Right lung (tissue), 10 donors: ENCODE measurements around the gene DAB2. TPM values are rescaled to one million over a fixed set of nuclear protein-coding genes. Genes with fewer than 3 reads are reported as not detected.
A peak's percentile ranks its signal among the peaks of the same experiment; 100 is the strongest.

Source experiments
- DNase-seq, 2 donors: peaks; one replicate each; pipeline ENCODE4 v3.0.0-alpha.2; 2013
- long read RNA-seq, 8 donors: transcript quantifications; one replicate each; lab custom pipeline, GENCODE V29; 2026
- polyA plus RNA-seq, 5 donors: library from polyadenylated mRNA; unstranded; fragments of 120-200 nt; gene quantifications; one replicate each; pipeline versions ENCODE4 v1.2.1 to v1.2.3, GENCODE V29; 2013; ENCODE audit warnings: inconsistent platforms in 1 of 5, low replicate concordance in 1 of 5; ENCODE audit not compliant: insufficient read length in 5 of 5, insufficient read depth in 1 of 5

DAB2 gene
- 100 to 1,000 TPM in 3 of 5 donors, 10 to 100 TPM in 2; 91.9 to 148 (median 101) TPM for polyA plus RNA-seq
- long read RNA-seq, donor 1, full-length matches to known transcripts, result 7 of 57 reads
- long read RNA-seq, donor 1, partial matches to known transcripts, result 50 of 57 reads
- long read RNA-seq, donor 1, other reads (novel, unspliced or antisense), result 0 of 57 reads
- long read RNA-seq, donor 2, full-length matches to known transcripts, result 4 of 13 reads
- long read RNA-seq, donor 2, partial matches to known transcripts, result 9 of 13 reads
- long read RNA-seq, donor 2, other reads (novel, unspliced or antisense), result 0 of 13 reads
- long read RNA-seq, donor 3, full-length matches to known transcripts, result 2 of 26 reads
- long read RNA-seq, donor 3, partial matches to known transcripts, result 24 of 26 reads
- long read RNA-seq, donor 3, other reads (novel, unspliced or antisense), result 0 of 26 reads
- long read RNA-seq, donor 4, partial matches to known transcripts, result 26 of 26 reads
- long read RNA-seq, donor 4, other reads (novel, unspliced or antisense), result 0 of 26 reads
- long read RNA-seq, donor 5, full-length matches to known transcripts, result 3 of 99 reads
- long read RNA-seq, donor 5, partial matches to known transcripts, result 96 of 99 reads
- long read RNA-seq, donor 5, other reads (novel, unspliced or antisense), result 0 of 99 reads
- long read RNA-seq, donor 6, full-length matches to known transcripts, result 7 of 51 reads
- long read RNA-seq, donor 6, partial matches to known transcripts, result 44 of 51 reads
- long read RNA-seq, donor 6, other reads (novel, unspliced or antisense), result 0 of 51 reads
- long read RNA-seq, donor 7, full-length matches to known transcripts, result 11 of 35 reads
- long read RNA-seq, donor 7, partial matches to known transcripts, result 24 of 35 reads
- long read RNA-seq, donor 7, other reads (novel, unspliced or antisense), result 0 of 35 reads
- long read RNA-seq, donor 8, full-length matches to known transcripts, result 1 of 6 reads
- long read RNA-seq, donor 8, partial matches to known transcripts, result 5 of 6 reads
- long read RNA-seq, donor 8, other reads (novel, unspliced or antisense), result 0 of 6 reads

DNA sequence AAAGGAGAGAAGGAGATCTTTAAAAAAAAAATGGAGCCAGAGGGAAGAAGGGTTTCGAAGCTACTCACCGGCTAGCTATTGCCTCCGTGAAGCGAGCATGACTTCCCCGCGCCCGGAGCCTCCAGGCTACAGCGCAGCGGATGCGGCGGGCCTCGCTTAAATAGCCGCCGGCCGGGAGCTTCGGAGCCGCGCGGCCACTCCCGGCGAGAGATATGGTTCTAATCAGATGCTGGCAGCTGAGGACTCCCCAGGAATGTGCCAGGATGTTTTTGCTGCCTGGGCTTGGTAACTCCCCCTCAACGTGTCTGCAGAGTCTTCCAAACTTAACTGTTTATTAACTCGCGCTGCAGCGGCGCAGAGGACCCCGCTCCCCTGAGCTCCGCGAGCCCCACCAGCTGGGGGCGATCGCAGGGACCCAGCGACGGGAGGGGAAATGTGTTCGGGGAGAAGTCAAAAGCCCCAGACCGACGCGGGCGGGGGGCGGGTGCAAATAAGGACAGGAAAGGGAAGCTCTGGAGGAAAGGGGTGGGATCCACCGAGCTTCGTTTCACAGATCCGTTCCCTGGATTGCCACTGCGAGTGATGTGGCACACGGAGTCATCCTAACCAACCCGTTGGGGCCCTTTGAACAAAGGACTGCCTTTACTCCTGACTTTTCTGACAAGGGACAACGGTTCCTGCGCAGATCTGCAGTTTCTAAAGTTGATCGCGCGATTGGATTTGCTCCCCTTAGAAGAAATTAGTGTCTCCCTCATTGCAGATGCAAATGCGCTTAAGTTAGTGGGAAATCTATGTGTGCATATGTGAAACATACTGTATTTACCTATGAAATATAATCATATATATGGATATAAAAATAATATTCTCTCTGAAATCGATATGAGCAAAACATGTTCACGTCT lies at the start of gene DAB2:
Gene DAB2 (minus strand): TSS at position 245 of the 902 bp plus-strand sequence. CDS start 30,660 bp downstream, outside the sequence.
- peak; percentile 86 to 90 for DNase-seq

DNA sequence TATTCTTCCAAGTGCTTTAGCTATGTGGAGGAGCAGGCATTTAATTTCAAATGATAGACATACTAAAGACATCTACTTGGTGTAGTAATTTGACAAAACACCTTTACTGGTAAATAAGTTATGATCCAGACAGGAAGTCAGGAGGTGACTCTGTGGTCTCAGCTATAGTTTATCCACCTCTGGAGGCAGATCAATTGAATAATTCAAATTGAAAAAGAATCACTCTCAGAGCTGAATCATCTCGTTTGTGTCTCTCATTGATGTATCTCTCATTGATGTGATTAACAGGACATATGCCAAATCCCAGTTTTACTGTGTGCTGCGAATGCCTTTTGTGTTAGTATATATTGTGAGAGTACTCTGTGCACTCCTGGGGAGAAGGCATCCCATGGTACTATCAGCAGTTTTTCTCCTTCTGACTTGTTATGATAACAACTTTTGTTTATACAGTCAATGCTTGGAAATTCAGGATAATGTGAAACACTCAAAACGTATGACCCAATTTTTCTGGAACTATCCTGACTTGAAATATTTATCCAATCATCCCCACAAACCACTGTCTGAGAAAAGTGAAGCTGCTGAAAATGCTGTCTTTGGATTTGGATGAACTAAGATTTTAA lies 48.5 kb upstream of the DAB2 start:
- DNase-seq, result no peak

DNA sequence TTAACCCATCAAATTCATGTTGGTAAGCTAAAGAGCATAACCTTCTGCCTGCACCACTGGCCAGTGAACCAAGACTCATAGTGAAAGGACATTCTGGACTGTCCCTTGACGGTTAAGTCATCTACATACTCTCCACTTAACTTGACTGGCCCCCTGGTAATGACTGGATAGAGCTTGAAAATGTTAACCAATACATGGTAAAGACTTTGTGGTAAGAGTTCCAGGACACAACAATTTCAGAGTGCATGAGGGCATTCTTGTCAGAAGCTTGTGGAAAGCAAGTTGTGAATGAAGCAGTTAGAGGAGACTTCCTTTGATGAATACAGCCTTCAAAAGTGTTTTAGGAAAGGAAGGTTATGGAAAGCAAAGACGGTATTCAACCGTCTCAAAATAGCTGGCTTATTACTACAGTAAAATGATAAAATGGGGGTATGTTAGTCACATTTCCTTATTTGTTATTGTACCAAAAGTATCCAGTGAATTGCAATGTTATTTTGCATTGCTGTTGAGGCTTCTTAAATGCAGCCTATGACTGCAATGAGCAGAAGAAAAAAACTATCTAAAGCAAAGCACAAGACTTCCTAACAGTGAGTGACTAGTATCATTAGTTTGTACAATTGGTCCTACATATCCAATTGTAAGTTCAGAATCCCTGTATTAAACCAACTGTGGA lies 47.2 kb upstream of the DAB2 start:
- no peak for DNase-seq

DNA sequence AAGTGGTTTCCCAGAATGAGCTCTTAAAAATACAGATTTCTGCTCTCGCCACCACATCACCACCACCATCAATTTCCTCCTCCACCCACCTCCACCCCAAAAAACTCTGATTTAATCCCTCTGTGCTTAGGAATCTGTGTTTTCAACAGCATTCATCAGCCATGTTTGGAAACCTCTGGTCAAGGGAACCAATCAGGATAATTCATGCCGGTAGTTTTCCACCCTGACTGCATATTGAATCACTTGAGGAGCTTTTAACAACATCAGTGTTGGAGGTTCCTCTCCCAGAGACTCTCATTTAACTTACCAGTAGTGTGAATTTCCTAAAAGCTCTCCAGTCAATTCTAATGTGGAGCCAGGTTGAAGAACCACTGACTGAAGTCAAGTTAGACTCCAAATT lies 46.0 kb upstream of the DAB2 start:
- no peak for DNase-seq

DNA sequence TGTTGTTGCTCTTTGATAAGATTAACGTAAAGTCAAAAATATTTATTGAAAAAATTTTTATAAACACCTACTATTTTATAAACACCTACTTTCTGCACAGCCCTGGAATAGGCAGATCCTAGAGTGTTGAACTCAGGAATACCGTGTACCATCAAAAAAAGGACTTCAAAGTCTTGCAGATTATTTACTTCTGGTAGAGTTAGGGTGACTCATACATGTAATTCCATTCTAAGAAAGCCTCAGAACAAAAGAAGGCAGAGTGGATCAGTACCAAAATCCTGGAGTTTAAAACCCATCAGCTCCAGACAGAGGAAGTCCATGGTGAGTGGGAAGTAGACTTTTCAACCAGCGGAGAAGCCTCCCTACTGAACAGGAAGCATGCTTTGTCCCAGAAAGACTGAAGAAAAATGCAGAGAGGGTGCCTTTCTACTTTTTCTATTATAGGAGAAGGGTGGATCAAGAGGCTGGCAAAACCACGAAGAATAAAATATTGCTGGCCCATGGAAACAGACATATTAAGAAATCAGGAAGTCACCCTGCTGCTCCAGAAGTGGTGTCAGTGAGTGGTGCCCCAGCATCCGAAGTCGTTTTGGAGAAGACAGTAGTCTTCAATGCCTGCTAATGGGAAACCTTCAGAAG lies 45.1 kb upstream of the DAB2 start:
- no peak for DNase-seq

DNA sequence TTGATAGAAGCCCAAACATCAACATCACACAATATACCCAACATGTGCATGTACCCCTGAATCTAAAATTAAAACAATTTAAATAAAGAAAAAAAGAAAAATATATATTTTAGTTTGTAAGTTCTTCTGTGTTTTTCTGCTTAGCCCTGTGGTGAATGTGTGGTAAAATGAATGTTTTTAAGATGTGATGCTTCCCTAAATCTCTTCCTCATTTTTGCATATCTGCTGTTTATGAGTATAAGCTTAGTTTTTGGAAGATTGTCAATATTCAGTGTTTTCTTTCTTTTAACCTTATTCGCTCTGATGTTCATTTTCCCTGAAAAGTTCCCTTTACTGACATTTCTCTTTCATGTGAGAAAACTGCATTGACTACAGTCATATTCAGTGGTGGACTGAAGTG lies 44.4 kb upstream of the DAB2 start:
- no peak for DNase-seq

DNA sequence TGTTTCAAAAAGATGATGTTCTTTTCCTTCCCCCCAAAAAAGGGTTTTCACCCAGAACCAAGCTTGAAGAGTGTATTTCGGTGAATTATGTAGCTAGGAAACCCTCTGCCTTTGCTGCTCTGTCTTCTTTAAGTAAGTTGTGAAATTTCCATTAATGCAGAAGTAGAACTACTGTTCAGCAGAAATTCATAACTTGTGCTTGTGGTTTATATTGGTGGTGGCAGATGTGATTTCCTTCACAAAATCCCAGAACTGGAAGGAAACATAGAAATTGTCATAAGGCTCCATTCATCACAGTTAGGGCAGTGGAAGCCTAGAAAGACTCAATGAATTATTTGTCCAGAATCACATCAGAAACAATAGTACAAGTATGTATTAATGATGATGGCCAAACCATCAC lies 42.1 kb upstream of the DAB2 start:
- no peak for DNase-seq

DNA sequence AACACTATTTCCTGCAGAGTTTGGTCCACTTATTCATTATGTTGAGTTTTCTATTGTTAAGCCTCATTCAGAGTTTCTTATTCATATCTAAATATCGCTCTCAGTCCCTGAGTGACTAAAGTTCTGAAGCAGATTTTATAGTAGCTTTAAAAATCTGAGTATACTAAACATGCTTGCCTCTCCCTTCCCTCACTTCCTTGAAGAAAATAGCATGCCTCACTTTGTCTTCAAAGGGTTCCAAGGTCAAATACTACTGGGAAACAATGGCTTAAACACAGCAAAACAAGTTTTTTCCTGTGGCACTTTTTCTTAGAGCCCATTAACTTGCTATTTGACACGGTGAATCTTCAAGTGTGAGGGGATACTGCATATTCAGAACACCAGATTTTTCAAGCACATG lies 41.1 kb upstream of the DAB2 start:
- DNase-seq, result no peak

DNA sequence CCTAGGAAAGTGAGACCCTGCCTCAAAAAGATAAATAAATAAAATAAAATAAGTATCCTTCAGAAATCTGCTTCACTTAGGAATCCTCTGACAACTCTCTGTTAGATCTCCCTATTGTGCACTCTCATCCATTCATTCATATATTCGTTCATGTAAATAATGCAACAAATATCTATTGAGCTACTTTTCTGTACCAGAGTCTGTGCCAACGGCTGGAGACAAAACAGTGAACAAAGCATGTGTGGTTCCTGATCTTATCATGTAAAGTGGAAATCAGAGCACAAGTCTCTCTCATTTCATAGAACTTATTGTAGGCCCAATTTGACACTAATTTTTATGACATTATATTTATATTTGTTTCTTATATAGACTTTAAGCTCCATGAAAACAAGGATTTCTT lies 40.3 kb upstream of the DAB2 start:
- DNase-seq, result no peak

DNA sequence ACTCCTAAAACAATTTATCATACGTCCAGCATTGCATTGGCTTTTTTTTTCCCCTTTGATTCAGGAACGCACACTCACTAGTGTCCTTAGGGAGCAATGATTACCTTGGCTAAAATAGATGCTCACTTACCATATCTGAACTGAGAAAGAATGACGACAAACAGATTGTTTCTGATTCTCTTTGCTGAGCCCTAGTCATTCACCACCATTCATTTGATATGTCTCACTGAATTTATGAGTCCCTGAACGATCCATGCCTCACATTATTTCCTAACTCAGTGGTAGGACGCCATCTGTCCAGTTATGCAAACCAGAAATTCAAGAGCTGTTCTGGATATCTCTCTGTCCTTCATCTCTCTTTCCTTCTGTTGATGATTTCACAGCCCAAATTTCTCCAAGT lies 39.3 kb upstream of the DAB2 start:
- DNase-seq, result no peak

DNA sequence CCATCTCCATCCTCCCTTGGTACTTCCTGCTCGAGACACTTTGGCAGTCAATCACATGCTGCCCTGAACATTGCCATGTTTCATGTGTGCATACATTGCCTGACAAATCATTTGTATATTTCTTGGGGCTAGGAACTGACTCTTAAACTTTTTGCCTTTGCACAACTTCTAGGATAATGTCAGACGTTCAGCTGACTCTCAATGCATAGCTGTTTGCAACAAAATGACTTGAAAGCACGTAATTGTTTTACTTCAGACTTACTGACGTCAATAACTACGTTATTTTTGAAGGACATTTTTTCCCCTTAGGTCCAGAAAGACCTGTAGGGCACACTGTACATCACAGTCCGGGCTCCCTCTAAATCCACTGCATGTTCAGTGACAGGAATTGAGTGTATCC lies 37.4 kb upstream of the DAB2 start:
- DNase-seq, result no peak

DNA sequence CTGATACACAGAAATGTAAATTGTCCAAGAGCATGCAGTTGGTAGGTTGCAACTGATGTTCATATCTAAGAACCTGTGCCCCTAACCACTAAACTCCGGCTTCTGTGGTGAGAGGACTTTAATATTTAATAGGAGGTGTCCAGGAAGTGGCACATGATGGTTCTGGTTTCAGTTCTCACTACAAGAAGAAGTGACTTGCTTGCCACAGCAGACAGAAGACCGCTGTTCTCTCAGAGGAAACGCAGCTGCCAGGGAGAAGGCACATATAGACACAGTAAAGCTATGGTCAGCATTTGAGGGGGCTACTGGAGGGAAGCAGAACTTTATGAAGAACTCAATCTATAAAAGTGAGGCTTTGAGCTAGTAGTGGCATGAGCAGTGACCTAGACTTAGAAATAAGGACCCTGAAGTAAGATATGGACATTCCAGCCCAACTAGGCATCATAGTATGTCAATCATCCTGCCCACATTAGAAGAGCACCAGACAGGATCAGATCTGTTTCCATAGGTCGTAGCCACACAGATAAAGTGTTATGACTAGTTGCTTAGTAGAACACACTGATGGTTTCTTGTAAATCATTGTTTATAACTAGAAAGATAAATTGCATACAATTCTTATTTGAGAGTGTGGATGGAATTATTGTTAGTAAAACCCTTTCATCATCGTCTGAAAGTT lies 36.4 kb upstream of the DAB2 start:
- no peak for DNase-seq

DNA sequence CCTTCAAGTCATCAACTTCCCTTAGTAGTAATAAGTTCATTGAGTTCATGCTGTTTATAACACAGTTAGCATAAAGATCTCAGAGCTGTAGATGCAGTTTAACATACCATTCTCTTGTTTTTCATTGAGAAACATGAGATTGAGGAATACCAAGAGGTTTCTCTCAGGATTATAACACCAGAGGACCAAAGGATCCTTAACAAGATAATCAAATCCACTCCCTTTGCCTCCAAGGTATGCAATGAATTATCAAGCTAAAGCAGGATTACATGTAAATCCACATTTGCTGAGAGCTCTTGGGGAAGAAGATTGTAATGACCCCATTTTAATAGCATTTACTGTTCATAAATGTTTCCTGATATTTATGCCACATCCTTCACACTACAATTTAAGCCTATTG lies 35.1 kb upstream of the DAB2 start:
- no peak for DNase-seq

DNA sequence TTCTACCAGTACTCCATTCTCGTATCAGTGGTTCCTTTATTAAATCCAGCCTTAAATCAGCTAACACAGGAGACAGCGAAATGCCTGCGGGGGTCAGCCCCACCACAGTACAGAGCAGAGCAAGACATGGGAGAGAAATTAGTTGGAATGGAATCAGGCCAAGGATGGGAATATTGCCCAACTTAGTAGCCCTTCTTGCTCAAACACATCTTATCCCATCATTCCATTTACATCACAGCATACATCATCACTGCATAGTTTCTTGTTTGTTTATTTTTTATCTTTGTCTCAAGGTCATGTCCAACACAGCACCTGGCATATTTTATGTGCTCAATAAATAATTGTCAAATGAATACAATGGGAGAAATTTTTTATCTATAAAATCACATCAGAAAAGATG lies 34.3 kb upstream of the DAB2 start:
- peak in 1 of 2 donors; percentile 46 for DNase-seq

DNA sequence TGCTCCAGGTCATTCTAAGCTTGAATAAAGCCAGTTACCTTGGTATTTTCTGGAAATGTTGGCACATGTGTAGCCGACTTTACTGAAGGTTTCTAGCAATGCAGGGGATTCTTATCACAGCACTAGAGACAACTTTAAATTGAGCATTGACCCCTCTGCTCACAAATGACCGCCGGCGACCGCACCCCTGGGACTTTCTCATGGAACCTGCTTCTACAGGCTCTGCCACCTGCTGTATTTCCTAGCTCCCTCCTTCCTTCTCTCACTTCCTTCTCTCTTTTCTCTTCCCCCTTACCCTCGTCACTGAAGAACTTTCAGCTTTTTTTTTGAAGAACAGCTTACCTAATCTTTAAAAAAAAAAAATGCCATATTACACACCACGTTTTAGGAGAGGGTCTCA lies 30.9 kb upstream of the DAB2 start:
- no peak for DNase-seq

DNA sequence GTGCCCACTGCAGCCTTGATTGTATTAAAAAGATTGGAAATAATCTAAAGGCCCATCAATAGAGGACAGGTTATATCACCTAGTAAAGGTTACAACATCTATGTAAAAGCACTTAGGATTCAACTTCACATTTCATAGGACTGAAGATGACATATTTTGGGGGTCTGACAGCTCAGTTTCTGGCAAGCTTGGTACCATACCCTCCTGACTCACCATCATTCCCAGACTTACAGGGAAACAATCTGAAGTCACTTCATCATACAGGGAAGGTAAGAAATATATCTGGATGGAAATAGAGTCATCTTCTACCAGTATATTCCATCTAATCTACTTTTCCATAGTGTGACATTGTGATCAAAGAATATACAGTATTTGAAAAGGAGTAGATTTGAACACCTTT lies 28.8 kb upstream of the DAB2 start:
- DNase-seq, result no peak

DNA sequence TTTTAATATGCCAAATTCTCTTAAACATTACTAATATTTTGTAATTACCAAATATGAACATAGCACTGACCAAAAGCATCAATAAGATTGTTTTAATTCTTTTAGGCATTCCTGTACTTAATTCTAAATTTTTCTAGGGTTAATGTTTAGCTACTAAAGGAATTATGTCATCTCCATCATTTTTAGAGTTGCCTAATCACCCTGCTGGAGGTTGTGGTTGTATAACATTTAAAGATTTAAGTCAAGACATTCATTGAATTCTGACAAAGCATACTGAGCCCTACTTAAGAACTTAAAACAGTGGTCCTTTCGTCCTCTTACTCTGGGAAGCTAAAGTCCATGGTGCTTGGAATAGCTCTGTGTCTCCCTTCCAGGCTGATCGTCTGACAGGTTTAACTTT lies 28.1 kb upstream of the DAB2 start:
- DNase-seq, result no peak

DNA sequence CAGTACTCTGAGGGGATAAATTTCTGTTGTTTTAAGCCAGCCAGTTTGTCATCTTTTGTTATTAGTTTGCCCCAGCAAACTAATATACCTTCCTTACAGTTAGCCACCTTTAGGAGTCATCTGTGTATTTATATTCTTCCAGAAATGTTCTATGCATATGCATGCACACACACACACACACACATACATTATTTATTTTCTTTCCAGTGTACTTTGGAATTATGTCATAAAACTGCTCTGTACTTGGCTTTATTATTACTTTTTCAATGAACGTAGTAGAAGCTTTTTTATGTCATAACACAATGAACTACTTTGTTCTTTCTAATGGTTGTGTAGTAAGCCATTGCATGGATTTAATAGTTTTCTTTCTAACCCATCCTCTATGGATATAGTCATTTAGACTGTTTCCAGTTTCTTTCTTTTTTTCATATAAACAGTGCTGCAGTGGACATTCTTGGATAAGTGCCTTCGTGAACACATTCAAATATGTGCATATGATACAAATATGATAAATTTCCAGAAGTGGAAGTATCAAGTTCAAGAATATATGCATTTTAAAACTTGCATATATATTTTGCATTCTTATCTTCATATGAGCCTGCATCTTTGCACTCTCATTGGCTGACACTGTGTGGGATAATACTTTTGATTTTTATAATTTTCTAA lies 26.6 kb upstream of the DAB2 start:
- DNase-seq, result no peak

DNA sequence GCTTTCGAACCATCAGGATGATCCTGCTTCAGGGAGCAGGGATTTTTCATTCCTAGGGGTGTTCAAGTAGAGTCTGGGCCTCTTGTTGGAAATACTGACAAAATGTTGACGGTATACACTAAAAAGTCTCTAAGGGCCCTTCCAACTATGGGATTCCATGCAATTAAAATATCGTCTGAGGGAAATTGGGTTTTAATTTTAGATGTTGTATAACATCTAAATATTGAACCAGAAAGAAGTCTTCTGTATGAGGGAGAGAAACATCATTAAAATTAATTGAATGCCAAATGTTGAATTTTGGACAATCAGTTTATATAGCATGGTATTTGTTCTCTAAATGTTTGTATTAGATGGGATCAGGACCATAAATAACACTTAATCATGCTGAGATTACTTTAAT lies 25.7 kb upstream of the DAB2 start:
- DNase-seq, result peak in 1 of 2 donors; percentile 50
